Pancreas (tissue), 10 donors: ENCODE measurements around the gene HTR3C. TPM values are rescaled to one million over a fixed set of nuclear protein-coding genes. Genes with fewer than 3 reads are reported as not detected.
"Not testable (repeated sequence)": the region's sequence is repeated elsewhere in the genome, so short reads cannot be mapped to it uniquely, and the experiment has no call there.

Experiments used
- ATAC-seq, 4 donors: fragments of 200-7000 bp; cut with Tn5 transposase; one replicate each; pipeline versions ENCODE4 v1.8.0 to v1.9.1; 2020; ENCODE audit warnings: mild to moderate bottlenecking in 4 of 4, moderate library complexity in 4 of 4
- DNase-seq, 6 donors: peaks; one replicate each; pipeline ENCODE4 v3.0.0-alpha.2; 2020
- FAIRE-seq: peaks from 2 replicates; lab custom pipeline; 2012; peaks lifted over from hg19 to GRCh38; lab: Jason Lieb, UNC
- H3K27ac ChIP-seq, 4 donors: fragments of 200-600 bp; sonication (generic); 1 replicate in 3 of 4; 2 replicates in 1 of 4; pipeline versions ENCODE4 v1.5.0 to v1.8.0; 2020
- H3K27me3 ChIP-seq, 4 donors: fragments of 200-600 bp; one replicate each; pipeline ENCODE4 v1.8.0; 2021
- H3K36me3 ChIP-seq, 3 donors: fragments of 200-600 bp; sonication (generic) in 1 of 3; one replicate each; pipeline versions ENCODE4 v1.5.0 to v1.8.0; 2020 to 2021
- H3K4me1 ChIP-seq, 3 donors: fragments of 200-600 bp; one replicate each; pipeline ENCODE4 v1.8.0; 2021
- H3K4me3 ChIP-seq, 4 donors: fragments of 200-600 bp; sonication (generic) in 2 of 4; one replicate each; pipeline versions ENCODE4 v1.5.0 to v1.8.0; 2020 to 2021
- H3K9me3 ChIP-seq, 4 donors: fragments of 200-600 bp; one replicate each; pipeline ENCODE4 v1.8.0; 2021
- WGBS, 2 donors: extraction: QIAGEN DNeasy Blood & Tissue Kit; methylation state at CpG; one replicate each; pipeline ENCODE4 v1.1.7; 2013; 5-methylcytosine and 5-hydroxymethylcytosine counted together
- intact Hi-C, 3 donors: fragments of 100-400 bp; cut with DNase I; formaldehyde crosslinking; loops; one replicate each; pipeline versions ENCODE4 v1.11.1 to v1.14.2; 2022
- polyA plus RNA-seq, 2 donors: library from polyadenylated mRNA; stranded (reverse); fragments of 200-250 nt; gene quantifications; one replicate each; pipeline ENCODE4 v1.2.3, GENCODE V29; 2013
- total RNA-seq, 6 donors: library from RNA; stranded (reverse); fragmentation: NEBNext Ultra II Directional in 4 of 6; extraction: Animal tissue kit (Norgen Biotek cat#: 25700) in 4 of 6; gene quantifications; one replicate each; pipeline versions ENCODE4 v1.2.1 to v1.2.4, GENCODE V29; 2021 to 2023
- TF ChIP-seq, protein P1 (sequence below), 4 donors: fragments of 200-600 bp; sonication (generic) in 3 of 4; IDR thresholded peaks; one replicate each; pipeline versions ENCODE4 v1.5.0 to v1.8.0; 2021; ENCODE audit warnings: antibody characterized with exemption in 4 of 4
- donor health status: healthy with polysubstance abuse.
- donor health status: DM: no; HTN: no; CAD: no; lungs with moderate emphysema.
- donor health status: DM: no; HTN: no; CAD: no.
- donor health status: control.
- donor health status: control.
- donor health status: Bipolar disorder and iron deficiency.
- donor health status: DM: yes; HTN: yes; CAD: no.
- donor health status: DM: no; HTN: no; CAD: no.
- donor health status: DM: no; HTN: no; CAD: no.
- donor health status: DM: yes; HTN: yes; CAD: no.

HTR3C gene
- total and polyA plus RNA-seq, 8 donors: 0.09 TPM; not detected in 7

DNA sequence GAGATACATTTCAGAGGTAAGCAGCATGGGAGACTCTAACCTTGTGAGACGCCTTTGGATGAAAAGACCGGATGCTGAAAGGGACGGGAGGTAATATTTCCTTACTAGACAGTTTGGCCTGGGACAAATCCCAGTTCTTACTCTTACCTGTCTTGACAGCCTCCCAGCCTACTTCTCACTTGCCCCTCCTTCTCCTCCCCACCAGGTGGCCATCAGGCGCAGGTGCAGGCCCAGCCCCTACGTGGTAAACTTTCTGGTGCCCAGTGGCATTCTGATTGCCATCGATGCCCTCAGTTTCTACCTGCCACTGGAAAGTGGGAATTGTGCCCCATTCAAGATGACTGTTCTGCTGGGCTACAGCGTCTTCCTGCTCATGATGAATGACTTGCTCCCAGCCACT is 15.0 kb upstream of the HTR3C start:
- ATAC-seq: no peak
- Histone ChIP-seq H3K27me3 (no peaks in the 10 kb centered on the region), H3K4me3 (no peak overlapping the region), H3K36me3 (no peaks in the 10 kb centered on the region), H3K27ac (no peak overlapping the region), H3K9me3 (no peaks in the 10 kb centered on the region), H3K4me1 (no peaks in the 10 kb centered on the region)
- WGBS, 2 donors: 47 to 66% methylated on average over 7 of the region's 7 CpGs
- no peak for FAIRE-seq
- DNase-seq: no peak
- intact Hi-C loops: no loop called here
- TF ChIP-seq, protein P1, sequence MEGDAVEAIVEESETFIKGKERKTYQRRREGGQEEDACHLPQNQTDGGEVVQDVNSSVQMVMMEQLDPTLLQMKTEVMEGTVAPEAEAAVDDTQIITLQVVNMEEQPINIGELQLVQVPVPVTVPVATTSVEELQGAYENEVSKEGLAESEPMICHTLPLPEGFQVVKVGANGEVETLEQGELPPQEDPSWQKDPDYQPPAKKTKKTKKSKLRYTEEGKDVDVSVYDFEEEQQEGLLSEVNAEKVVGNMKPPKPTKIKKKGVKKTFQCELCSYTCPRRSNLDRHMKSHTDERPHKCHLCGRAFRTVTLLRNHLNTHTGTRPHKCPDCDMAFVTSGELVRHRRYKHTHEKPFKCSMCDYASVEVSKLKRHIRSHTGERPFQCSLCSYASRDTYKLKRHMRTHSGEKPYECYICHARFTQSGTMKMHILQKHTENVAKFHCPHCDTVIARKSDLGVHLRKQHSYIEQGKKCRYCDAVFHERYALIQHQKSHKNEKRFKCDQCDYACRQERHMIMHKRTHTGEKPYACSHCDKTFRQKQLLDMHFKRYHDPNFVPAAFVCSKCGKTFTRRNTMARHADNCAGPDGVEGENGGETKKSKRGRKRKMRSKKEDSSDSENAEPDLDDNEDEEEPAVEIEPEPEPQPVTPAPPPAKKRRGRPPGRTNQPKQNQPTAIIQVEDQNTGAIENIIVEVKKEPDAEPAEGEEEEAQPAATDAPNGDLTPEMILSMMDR (IDR thresholded peaks at IDR 0.05): no peak

GRCh38 chr3:184038307-184038706 is 14.5 kb upstream of the HTR3C start:
- ATAC-seq, H3K36me3 ChIP-seq, H3K27ac ChIP-seq, H3K27me3 ChIP-seq, H3K9me3 ChIP-seq, intact Hi-C loops, H3K4me1 ChIP-seq, FAIRE-seq, H3K4me3 ChIP-seq, DNase-seq: not testable (repeated sequence)
- WGBS, 2 donors: 70 to 75% methylated on average over 9 of the region's 9 CpGs

- FAIRE-seq (no peak), DNase-seq (no peak), ATAC-seq (no peak)
- Histone ChIP-seq H3K4me1 (no peaks in the 10 kb centered on the region), H3K36me3 (no peaks in the 10 kb centered on the region), H3K27ac (no peak overlapping the region), H3K27me3 (no peaks in the 10 kb centered on the region), H3K9me3 (no peaks in the 10 kb centered on the region), H3K4me3 (no peak overlapping the region)
- intact Hi-C loops: no loop called here
- 71 to 78% methylated on average over 5 of the region's 5 CpGs for WGBS, 2 donors
- TF ChIP-seq, protein P1 (IDR thresholded peaks at IDR 0.05): no peak
Observed at GRCh38 chr3:184039414-184039813, 13.4 kb upstream of the HTR3C start.

DNA sequence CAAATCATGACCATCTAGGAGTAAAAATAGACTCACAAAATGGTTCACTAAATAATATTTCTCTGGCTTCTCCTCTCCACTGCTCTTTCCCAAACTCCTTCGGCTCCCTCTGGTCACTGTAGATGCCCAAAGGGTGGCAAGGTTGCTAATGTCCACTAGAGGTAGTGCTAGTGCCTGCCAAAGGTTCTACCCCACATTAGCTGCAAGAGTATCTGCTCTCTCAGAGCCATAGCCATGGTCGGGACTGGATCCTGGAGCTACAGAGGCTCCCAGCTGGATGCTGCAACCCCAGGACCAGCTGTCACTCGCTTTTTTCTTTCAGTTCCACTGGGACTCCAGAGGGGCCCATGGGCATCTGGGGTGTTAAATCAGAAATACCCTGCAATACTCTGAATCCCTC is 12.8 kb upstream of the HTR3C start:
- Histone ChIP-seq H3K4me1 (no peaks in the 10 kb centered on the region), H3K36me3 (no peaks in the 10 kb centered on the region), H3K27ac (no peak overlapping the region), H3K27me3 (no peaks in the 10 kb centered on the region), H3K4me3 (no peak overlapping the region), H3K9me3 (no peaks in the 10 kb centered on the region)
- DNase-seq (no peak), FAIRE-seq (no peak), ATAC-seq (peak in 2 of 4 donors; percentile 73 to 77)
- WGBS, 2 donors: 38% methylated on average over 3 of the region's 3 CpGs
- intact Hi-C loops: no loop called here
- TF ChIP-seq, protein P1 (IDR thresholded peaks at IDR 0.05): peak in 1 of 4 donors; percentile 12

GRCh38 chr3:184042617-184043016 is 10.2 kb upstream of the HTR3C start:
- Histone ChIP-seq H3K4me1 (no peaks in the 10 kb centered on the region), H3K36me3 (no peaks in the 10 kb centered on the region), H3K4me3 (no peak overlapping the region), H3K27ac (no peak overlapping the region), H3K27me3 (no peaks in the 10 kb centered on the region), H3K9me3 (no peaks in the 10 kb centered on the region)
- TF ChIP-seq, protein P1 (IDR thresholded peaks at IDR 0.05): no peak
- WGBS, 2 donors: 80 to 100% methylated on average over 1 of the region's 1 CpG
- intact Hi-C loops: no loop called here
- FAIRE-seq: no peak
- no peak for DNase-seq
- no peak for ATAC-seq
